ENCODE measurements around the gene LMBRD2.
"Not testable (repeated sequence)": the region's sequence is repeated elsewhere in the genome, so short reads cannot be mapped to it uniquely, and the experiment has no call there.

Gene LMBRD2

GRCh38 chr5:36151434-36152323, at the start of gene LMBRD2, which contains the start of gene SKP2:
TSS of gene LMBRD2 (minus strand) at chr5:36151887. CDS start at chr5:36143349, 8,538 bp downstream.
TSS of gene SKP2 (plus strand) at chr5:36152111. CDS start at chr5:36152263, 152 bp downstream.
- peak; percentile 99 for DNase-seq

DNA sequence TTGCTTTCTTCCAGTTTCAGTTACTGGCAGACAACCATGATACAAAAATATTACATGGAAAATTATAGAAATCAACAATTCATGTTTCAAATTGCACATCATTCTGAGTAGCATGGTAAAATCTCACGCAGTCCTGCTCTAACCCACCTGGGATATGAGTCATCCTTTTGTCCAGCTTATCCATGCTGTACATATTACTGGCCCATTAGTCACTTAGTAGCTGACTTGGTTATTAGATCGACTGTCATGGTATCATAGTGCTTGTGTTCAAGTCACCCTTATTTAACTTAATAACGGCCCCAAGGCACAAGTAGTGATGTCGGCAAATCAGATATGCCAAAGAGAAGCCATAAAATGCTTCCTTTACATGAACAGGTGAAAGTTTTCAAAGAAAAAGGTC, 48.8 kb upstream of the LMBRD2 start:
- no peak for DNase-seq

DNA sequence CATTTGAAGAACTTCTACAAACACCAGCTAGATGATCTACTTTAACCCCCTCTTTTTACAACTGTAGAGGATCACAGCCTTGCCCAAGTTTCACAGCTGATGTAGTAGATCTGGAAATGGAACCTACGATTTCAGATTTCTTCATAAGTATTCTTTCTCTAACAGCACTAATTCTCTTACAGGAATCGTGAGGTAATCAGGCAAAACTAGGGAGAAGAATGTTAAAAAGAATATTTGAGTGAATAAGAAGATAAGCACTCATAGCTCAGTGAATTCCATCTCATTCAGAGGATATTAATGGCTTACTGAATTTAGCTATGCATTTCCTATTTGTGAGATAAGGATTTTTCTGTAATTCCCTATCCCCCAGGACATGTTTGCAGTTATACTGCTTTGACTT, 47.9 kb upstream of the LMBRD2 start:
- no peak for DNase-seq

DNA sequence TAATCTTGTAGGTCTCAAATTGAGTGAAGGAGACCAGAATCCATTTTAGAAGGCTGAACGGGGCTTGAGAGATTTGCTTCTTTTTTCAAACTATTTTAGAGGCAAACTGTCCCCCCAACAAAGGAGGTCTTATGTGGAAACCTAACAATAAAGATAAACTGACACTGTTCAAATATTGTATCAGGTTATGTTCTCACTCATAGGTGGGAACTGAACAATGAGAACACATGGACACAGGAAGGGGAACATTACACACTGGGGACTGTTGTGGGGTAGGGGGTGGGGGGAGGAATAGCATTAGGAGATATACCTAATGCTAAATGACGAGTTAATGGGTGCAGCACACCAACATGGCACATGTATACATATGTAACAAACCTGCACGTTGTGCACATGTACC, 47.1 kb upstream of the LMBRD2 start:
- peak; percentile 3 for DNase-seq

GRCh38 chr5:36198281-36198680, 46.6 kb upstream of the LMBRD2 start:
- DNase-seq = no peak

DNA sequence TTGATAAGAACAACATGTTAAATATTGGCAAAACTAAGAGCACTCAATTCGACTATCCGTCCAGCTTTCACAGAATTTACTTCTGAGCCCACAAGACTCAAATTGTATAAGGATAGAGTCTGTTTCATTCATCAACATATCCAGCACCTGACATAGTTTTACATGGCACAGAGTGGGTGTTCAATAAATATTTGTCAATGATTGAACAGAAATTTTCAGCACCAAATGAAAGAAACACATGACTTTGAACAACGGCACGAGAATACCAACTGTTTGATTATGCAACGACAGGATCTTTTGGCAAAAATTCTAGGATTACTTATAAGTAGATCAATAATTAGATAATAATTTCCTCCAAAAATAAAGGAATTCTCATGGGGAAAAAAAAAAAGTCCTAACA, 42.1 kb upstream of the LMBRD2 start:
- DNase-seq = no peak

DNA sequence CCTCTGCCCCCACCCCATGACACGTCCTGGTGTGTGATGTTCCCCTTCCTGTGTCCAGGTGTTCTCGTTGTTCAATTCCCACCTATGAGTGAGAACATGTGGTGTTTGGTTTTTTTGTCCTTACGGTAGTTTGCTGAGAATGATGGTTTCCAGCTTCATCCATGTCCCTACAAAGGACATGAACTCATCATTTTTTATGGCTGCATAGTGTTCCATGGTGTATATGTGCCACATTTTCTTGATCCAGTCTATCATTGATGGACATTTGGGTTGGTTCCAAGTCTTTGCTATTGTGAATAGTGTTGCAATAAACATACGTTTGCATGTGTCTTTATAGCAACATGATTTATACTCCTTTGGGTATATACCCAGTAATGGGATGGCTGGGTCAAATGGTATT, 32.7 kb upstream of the LMBRD2 start:
- not testable (repeated sequence) for DNase-seq

DNA sequence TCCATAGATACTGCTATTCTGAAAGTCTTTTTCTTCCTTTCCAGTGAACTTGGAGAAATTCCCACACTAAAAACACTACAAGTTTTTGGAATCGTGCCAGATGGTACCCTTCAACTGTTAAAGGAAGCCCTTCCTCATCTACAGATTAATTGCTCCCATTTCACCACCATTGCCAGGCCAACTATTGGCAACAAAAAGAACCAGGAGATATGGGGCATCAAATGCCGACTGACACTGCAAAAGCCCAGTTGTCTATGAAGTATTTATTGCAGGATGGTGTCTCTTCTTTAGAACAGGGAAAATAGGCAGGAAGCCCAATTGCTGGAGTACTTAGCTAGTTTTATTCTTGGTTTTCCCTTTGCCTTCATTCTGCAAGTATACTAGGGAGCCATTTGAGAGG, 30.1 kb upstream of the LMBRD2 start:
- no peak for DNase-seq

GRCh38 chr5:36180556-36181350, 29.1 kb upstream of the LMBRD2 start:
- DNase-seq = no peak

DNA sequence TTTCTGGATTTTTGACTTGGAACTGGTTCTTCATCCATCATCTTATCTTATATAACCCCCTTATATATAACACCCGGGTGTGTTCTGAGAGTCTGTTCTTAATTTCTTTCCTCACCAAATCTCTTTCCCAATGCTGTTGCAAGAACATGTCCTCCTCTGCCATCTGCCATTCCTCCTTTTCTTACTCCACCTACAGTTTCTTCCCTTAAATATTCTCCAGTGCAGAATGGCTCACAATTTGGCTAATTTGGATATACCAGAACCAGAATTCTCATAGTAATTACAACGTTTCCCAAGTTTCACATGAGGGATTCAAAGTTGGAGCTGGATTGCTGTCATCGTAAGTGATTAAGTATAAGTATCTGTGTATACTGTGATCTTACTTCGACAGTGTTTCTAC, 28.3 kb upstream of the LMBRD2 start:
- DNase-seq = no peak

DNA sequence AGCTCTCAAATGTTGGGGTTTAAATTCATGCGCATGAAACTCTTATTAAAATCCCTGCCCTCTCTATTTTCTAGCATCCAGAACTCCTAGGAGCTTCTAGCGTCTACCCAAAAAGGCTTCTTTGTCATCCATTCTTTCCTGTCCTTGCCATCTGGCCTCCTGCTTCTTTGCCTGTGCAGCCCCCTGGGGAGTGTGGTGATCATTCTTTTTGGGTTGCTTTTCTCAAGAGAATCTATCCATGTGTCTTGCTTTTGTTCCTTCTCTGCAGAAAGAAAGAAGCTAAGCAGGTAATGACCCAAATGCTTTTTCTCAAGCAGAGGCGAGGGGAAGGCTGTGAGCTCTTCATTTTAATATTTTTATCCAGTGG, 26.8 kb upstream of the LMBRD2 start:
- DNase-seq = no peak

DNA sequence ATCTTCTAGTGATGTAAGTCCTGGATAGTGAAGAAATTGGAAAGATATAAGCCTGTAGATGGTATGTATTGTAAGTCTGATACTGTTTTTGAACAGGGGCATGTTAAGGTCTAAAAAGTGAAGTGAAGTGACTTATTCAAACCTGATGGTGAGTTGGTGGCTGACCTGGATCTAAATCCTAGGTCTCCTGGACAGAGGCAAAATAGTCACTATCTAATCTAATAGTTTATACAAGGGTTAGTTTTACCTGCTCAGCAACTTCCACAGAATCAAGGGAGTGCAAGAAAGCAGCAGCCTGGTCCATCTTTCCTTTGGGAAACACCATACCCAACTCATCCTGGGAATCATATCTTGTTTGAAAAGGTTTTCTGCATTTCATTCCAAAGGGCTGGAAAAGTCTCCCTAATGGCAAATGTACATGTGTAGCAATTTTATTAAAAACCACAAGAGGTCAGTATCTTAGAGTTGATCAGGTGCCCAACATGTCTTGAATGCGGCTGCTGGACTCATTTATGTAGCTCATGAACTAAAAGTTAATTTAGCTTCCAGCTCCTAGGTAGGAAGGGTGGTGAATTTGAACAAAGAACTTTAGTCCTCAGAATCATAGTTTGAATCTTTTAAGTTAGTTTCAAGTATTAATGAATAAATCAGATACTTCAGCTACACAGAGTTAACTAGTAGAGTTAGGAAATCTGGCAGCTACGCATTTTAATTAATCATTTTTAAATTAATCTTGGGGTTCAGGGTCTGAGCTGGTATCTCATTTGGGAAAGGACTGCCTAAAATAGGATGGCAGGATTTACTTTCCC, 26.2 kb upstream of the LMBRD2 start:
- DNase-seq = peak; percentile 23

DNA sequence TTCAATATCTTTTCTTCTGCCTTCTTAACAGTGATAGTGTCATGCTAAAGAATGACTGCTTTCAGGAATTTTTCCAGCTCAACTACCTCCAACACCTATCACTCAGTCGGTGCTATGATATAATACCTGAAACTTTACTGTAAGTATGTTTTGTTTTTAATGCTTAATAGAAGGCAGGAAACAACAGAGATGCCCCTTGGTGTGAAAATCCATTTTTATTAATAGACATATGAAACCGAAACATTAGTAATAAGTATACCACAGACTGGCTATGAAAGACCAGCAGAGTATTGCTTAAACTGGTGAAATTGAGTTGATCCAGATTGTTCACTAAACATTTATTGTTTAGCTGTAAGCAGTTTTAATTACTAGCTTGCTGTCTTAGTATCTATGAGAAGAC, 25.5 kb upstream of the LMBRD2 start:
- no peak for DNase-seq

DNA sequence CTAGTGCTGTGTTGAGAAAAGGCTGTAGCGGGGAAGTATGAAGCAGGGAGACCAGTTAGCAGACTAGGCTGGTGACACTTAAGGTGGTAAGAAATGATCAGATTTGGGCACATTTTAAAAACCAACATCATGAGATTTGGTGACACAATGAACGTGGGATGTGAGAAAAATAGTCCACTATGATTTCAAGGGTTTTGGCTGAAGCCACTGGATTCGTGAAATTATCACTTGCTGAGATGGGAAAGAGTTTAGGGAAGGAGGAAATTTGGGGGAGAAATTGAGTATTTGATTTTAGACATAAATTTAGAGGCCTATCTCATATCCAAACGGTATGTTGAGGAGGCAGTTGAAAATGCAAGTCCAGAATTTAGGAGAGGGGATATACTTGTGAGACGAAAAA, 23.4 kb upstream of the LMBRD2 start:
- no peak for DNase-seq

DNA sequence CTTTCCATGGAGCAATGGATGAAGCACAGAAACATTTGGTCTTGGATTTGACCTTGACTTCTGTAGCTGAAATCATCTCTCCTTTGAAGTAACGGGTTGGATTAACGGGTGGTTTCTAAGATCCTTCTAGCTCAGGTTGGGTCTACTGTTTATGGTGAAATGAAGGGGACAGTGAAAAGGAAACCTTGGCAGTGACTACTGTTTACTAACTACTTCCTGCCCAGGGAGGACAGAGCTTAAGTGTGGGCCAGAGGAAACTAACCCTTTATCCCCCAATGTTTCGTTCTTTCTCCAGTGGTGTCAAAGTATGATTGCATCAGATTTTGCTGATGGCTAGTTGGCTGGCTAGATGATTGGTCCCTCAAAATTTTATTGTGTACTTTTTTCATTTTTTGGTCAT, 22.4 kb upstream of the LMBRD2 start:
- DNase-seq = no peak

- no peak for DNase-seq
These were observed 21.7 kb upstream of the LMBRD2 start for GRCh38 chr5:36173426-36173825.

DNA sequence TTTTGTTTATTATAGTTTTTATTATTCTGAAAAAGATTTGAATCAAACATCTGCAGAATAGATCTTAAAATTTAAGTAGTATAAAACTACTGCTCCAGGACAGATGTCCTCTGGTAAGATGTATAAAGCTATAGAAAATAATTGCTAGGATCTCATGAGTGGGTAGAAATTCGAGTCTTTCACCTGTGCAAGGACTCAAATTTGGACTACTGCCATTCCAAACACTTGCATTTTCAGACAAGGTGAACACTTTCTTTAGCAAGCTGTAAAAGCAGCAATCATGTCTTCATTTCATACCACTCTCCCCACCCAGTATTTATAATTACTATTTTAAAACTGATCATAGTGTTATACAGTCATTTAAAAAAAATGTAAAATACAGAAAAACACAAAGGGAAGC, 20.9 kb upstream of the LMBRD2 start:
- DNase-seq = no peak

GRCh38 chr5:36170832-36171424, 19.2 kb upstream of the LMBRD2 start:
- no peak for DNase-seq

- no peak for DNase-seq
These were observed 17.1 kb upstream of the LMBRD2 start for GRCh38 chr5:36168737-36169136.

- DNase-seq = no peak
These were observed 12.8 kb upstream of the LMBRD2 start for GRCh38 chr5:36164461-36164860.

- DNase-seq = no peak
These were observed 11.3 kb upstream of the LMBRD2 start for GRCh38 chr5:36162810-36163486.

DNA sequence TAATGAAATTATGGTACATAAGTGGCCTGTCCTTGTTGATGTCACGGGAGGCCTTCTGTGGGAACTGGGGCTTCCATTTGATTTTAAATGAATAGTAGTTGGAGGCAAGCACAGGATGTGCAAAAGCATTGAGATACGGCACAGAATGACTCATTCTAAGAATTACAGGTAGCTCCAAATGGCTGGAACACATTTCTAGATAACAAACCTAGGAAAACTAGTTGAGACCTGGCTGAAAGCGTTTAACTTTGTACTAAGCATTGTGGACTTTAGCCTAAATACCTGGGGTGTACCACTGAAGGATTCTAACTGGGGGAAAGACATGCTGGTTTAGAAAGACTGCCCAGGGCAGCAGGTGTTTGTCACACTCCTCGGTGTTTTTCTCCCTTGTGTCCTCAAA, 9.7 kb upstream of the LMBRD2 start:
- DNase-seq = no peak

Data from NCI-H146 (cell line).